Cardiac septum (tissue), 1 donor: ENCODE results near the gene P2RY11. TPM values are rescaled to one million over a fixed set of nuclear protein-coding genes. Genes with fewer than 3 reads are reported as not detected.

Experiments used
- DNase-seq: peaks from one replicate; pipeline ENCODE4 v3.0.0-alpha.2; 2020; ENCODE audit warnings: low spot score
- intact Hi-C: fragments of 100-400 bp; cut with DNase I; formaldehyde crosslinking; loops from one replicate; pipeline ENCODE4 v1.14.0; 2022
- total RNA-seq: library from RNA; stranded (reverse); fragmentation: NEBNext Ultra II Directional; extraction: Animal tissue kit (Norgen Biotek cat#: 25700); gene quantifications from one replicate; pipeline ENCODE4 v1.2.1, GENCODE V29; 2021
- donor health status: DM: no; HTN: no; CAD: no.

The P2RY11 gene
- total RNA-seq, 1 donor from 2014 or later = 10.0 TPM

DNA sequence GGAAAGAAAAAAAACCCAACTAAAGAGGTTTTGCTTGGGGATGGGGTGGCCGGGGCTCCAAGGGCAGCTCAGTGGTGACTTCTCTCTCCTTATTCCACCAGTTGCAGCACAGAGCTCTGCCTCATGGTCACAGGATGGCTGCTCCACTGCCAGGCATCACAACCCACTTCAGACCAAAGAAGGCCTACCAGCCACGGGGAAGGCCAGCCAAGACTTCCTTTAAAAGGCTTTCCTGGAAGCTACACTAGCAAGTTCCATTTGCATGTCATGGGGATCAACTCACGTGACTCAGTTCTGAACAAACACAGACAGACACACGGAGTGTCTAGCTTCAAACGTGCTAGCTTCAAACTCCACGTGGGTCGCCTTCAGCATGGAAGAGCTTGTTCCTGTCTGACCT lies 21.4 kb downstream of the P2RY11 start:
- no peak for DNase-seq
- intact Hi-C loops = no loop called here

DNA sequence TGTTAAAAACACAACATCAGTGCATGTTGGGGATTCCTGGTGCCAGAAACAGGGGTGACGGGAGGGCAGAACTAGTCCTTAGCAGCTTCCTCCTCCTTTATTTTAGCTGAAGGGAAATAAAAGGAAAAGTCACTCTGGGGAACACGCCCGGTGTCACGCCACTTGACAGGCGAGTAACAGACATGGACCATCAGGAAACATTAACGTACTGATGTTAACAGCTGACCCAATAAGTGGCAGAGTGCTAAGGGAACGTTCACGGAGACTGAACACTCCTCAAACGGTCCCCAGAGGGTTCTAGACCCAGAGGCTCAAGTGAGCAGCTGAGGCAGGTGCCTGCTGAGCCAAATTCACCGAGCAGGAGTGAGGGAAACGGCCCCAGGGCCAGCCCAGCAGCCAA lies 22.1 kb downstream of the P2RY11 start:
- DNase-seq = no peak
- intact Hi-C loops = no loop called here

DNA sequence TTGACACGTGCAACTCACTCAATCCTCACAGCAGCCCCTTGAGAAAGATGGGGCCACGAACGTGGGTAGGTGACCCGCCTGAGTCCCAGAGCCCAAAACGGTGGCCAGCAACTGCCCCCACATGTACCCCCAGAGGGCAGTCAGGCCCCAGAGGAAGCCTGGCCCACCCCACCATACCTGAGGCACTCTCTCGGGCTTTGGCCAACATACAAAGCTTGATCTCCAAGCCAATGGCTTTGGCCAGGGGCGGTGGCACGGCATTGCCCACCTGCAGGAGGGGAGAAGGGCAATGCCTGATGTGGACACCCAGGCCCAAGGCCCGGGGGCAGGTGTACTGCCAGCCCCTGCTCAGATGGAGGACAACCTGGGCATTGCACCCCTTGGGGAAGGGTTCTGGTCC lies 22.5 kb downstream of the P2RY11 start:
- intact Hi-C loops = no loop called here
- DNase-seq = no peak

DNA sequence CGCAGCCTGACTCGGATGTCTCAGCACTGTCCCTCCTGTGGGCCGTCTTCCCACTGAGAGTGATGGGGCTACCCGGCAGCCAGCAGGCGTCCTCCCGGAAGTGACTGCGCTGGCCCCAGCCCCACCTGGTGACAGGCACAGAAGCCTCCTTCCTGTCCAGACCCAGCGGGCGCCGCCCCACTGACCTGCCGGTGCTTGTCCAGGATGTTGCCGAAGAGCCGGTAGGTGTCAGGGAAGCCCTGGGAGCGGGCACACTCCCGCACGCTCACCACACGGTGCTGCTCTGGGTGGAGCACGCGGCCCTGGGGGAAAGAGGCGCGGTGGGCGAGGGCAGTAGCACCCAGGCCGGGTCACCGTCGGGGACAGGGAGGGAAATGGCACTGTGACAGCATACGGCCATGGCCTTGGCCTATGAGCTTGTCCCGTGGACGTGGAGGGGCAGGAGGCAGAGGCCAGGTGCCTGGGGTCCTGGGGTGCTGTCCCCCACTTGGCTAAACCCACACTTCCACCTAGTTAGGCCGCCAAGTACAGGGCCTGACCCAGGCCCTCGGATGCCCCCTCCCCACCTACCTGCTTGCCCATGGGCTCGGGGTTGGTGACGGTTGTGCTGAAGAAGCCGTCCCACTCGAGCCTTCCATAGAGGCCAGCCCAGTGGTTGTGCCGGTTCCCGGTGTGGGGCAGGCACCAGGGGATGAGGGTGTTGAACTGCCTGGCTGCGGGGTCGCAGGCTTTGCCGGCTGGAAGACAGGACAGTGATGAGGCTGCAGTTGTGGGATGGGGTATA lies 24.2 kb downstream of the P2RY11 start:
- no peak for DNase-seq
- intact Hi-C loops = no loop called here

DNA sequence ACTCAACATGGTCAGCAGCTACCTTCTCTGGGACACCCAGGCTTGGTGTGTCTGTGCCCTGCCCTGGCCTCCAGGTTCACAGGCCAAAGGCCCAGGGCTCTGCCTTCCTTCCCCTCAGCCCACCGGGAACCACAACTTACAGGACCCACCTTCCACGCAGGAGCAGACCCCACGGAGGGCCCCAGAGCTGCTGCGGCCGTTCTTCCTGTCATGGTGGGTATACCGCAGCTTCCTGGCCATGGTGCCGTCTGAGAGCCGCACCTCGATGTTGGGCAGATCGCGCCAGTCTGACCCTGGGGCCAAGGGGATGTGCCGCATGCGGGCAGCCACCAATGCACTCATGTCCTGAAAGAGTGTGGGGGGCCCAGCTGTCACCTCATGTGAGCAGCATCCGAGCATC lies 25.4 kb downstream of the P2RY11 start:
- no peak for DNase-seq
- intact Hi-C loops = no loop called here

DNA sequence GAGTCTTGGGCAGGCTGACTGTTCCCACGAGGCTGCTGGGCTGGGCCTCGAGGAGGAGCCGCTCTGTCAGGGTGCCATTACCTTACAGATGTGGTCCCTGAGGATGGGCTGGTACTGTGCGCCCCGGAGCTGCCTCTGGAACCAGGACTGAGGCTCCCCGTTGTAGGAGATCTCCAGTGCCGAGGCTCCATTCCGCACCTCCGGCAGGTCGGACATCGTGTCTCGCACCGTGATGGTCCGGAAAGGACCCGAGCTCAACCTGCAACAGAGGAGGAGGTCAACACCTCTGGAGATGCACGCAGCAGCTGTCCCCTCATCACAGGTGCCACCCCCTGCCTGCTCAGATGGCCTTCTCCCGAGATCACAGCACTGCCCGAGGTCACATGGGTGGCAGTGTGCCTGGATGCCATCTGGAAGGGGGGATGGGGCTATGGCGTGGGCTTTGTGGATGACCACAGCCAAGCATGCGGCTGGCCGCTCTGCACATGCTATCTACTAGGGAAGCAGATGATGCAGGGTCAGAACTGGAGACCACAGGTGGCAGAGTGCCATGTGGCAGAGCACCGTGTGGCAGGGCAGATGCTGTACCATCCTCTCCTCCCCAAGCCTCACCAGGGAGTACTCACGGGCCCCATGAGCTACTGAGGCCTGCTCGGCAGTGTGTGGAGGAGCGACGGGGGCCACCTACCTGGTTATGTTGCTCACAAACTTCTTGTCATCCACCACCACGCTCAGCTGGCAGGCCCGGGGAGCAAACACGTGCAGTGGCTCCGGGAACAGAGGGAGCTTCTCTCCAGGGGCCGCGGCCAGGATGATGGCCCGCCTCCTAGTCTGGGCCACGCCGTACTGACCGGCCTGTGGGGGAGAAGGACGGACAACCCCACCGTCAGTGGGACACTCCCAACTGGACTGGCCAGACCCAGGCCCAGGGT lies 26.5 kb downstream of the P2RY11 start:
- DNase-seq = no peak
- intact Hi-C loops = no loop called here

DNA sequence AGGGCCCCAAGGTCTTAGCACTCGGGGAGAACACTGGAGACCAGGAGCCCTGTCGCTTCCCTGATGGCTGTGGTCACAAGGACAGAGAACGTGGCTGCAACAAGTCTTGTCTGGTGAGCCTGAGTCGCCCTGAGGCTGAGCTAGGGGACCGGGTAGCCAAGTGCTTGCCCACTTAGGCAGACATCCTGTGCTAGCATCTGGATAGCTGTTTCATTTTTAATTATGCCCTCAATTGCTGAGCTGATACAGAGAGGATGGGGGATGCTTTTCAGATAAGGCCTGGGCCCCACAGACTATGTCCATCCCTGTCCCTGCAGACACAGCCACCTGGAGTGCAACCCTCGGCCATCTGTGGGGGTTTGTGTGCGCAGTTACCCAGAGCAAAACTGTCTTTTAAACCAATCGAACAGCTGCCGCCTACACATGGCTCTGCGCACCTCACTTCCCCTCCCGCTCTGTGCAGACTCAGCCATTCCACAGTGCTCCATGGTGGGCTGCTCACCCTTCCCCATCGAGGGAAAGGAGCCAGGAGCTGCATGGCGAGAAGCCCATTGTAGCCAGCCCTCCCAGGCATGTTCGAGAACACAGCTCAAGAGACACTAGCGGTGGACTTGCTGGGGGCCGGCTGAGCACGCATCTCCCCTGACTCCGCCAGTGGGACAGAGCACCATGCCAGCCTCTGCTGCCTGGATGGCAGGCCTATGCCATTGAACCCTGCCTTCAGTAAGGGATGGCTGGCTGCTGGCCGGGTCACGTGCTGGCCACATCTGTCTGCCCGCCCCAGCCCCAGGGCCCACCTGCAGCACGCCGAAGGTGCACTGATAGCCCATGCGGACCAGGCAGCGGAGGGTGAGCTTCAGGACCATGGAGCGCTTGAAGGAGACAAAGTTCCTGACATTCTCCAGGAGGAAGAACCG lies 27.6 kb downstream of the P2RY11 start:
- DNase-seq = no peak
- intact Hi-C loops = no loop called here

DNA sequence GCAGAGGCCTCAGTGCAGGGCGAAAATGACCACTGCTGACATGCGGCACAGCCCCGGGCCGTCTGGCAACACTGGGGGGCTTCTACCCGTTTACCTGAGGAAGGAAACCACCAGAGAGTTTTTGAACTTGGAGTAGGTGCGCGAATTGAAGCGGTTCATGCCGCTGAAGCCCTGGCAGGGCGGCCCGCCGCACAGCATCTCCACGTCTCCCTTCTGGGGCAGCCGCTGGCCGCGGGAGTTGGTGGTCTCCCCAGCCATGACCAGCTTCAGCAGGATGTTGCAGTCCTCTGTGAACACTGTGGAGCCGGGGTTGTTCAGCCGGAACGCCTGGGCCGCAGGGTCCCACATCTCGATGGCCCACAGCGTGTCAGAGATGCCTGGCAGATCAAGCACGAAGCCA lies 28.5 kb downstream of the P2RY11 start:
- DNase-seq = no peak
- intact Hi-C loops = no loop called here

DNA sequence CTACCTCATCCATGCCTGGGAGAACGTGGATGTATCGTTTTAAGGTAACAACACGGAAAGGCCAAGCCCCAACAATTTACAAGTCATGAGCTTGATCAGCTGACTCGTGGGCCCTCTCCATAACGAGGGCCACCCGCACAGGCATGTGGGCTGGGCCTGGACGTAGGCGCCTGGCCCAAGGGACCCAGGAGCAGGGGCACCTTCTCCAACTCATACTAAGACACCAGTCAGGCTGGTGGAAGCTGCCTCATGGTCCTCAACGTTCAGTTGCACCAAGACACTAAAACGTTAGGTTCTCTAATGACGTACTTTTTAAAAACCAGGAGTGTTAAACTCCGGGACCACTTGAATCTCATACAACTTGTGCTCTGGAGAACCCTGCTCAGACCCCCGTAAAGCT lies 30.0 kb downstream of the P2RY11 start:
- intact Hi-C loops = no loop called here

DNA sequence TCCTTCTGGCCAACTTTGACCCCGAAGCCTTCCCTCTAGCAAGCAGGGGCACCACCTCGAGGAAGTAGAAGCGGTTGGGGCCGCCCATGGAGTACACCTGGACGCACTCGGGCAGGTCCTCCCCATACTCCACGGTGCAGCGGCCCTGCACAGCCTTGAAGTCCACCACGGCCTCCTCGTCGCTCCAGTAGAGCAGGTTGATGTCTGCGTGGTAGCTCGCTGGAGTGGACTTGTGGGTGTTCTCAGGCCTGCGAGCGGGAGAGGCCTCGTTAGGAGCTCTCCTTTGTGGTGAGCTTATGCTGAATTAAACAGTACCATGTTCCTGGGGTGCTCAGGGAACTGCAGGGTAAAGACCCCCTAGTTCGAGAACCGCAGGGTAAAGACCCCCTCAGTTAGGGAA lies 30.5 kb downstream of the P2RY11 start:
- intact Hi-C loops = no loop called here
- no peak for DNase-seq

More for the DNA sequence above, 30.0 kb downstream of the P2RY11 start:
- no peak for DNase-seq

DNA sequence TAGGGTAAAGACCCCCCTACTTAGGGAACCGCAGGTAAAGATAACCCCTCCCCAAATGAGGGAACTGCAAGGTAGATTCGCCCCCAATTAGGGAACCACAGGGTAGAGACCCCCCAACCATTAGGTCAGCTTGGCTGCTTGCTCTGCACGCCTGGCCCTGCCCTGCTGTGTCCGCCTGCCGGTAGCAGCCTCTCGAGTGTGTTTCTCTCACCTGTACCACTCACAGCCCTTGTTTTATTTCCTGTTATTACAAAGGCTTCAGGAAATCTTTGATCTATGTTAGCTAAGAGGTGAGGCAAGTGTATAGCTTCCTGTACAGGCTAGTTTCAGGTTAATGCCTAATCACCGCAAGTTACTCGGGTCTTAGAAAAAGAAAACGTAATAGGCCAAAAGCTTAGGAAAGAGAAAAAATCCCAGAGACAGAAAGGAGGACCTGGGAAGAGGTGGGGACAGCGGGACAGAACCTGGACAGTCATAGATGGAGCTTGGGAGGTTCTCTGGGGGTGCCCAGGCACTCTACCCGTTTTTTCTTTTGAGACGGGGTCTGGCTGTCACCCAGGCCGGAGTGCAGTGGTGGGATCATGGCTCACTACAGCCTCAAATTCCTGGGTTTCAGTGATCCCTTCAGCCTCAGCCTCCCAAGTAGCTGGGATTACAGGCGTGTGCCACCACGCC lies 31.3 kb downstream of the P2RY11 start:
- intact Hi-C loops = no loop called here
- DNase-seq = no peak

DNA sequence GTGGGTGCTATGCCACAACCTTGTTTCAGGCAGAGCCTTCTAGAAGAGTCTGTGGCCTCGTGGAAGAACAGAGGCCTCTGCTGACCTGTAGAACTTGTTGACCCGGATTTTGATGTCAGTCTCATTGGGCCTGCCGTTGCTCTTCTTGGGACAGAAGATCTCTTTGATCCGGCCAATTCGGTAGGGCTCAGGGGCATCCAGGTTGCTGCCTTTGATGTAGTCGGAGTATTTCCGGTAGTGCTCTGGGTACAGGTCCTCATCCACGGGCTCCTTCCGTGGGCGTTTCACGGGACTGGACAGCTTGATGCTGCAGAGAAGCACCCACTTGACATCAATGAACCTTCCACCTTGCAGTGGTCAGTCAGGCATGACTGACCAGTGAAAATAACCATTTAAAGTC lies 32.2 kb downstream of the P2RY11 start:
- intact Hi-C loops = no loop called here
- no peak for DNase-seq

DNA sequence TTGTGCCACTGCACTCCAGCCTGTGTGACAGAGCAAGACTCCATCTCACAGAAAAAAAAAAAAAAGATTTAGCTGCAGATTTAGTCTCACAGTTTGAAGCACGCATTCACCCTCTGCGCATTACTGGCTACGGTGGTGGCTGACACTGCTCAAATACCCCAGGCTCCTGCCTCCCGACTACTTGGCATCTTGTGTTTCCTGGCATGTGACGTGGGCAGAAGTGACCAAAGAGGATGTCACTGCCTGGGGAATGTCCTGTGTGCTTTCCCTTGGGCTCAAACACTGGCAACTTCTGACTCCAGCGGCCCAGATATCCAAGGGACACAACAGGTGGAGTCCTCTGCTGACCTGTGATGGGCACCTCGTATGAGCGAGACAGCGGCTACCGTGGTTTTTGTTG lies 32.9 kb downstream of the P2RY11 start:
- no peak for DNase-seq
- intact Hi-C loops = no loop called here

DNA sequence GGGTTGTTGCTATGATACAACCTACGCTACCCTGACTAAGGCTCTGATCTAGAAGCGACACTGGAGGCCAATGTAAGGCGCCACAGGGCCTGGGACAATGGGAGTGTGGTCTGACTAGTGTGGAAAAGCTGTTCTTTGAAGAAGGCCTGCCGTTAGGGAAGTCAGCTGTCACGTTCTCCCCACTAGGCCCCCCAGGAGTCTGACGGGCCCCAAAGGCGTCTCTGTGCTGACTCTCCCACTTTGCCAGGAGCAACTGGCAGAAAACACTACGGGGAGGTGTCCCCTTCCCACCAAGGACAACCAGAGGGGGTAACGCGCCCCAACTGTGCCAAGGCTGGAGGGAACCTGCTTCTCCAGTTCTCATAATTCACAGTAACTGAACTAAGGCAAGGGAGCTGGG lies 33.5 kb downstream of the P2RY11 start:
- DNase-seq = no peak

DNA sequence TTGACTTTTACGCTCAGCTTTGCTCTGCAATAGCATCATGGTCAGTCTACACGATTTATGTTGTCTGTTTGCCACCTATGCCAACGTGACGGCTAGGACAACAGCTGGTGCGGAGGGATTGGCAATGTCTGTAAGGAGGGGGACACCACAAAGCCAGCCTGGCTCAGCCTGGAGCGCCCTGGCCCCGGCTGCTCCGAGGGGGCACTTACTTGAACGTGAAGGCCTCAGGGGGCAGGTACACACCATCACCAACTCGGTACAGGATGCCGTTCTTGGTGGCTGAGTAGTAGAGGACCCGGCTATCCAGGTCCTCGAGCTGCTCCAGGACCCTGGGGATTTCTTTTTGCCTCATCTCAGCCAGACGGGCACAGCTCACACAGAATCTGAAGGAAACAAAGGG lies 34.6 kb downstream of the P2RY11 start:
- intact Hi-C loops = no loop called here
- DNase-seq = no peak

More for the DNA sequence above, 33.5 kb downstream of the P2RY11 start:
- intact Hi-C loops = no loop called here

DNA sequence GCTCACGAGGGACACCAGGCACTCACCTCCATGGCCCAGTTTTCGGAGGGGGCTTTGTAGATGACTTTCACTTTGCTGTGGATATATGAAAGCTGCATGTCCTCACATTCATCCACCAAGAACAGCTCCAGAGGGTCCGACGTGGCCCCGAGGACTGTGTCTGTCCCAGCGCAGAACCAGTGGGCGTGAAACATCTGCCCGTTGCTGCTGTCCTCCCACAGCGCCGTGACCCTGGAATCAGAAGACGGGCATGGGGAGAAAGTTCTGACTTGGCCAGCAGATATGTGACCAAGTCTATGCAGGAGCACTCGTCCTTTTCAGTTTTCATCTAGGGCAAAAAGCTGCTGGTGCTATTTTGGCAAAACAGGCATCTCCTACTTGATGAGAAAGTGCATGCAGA lies 37.9 kb downstream of the P2RY11 start:
- DNase-seq = no peak
- intact Hi-C loops = no loop called here

DNA sequence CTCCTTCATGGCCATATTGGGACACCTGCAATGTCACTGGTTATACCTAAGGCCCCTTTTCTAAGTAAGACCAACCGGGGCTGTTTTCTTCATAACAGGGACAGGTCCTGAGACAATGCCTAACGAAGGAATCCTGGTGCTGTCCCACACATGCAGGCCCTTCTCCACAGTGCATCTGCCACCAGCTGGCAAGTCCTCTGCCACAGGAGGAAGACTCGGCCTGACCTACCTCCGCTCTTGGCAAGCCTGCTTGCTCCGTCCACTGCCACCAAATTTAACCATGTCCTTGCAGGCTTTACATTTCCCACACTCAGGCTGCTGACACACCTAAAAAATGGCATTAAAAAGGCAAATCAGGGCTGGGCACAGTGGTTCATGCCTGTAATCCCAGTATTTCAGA lies 40.0 kb downstream of the P2RY11 start:
- intact Hi-C loops = no loop called here
- no peak for DNase-seq

DNA sequence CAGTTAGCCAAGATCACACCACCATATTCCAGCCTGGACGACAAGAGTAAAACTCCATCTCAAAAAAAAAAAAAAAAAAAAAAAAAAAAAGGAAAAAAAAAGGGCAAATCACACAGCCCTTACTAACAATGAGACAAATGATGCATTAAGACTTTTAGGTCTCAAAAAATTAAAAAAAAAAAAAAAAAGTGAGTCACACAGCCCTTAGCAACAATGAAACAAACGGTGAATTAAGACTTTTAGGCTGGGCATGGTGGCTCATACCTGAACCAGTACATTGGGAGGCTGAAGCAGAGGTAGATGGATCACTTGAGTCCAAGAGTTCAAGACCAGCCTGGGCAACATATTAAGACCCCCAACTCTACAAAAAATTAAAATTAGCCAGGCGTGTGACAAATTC lies 40.6 kb downstream of the P2RY11 start:
- DNase-seq = no peak
- intact Hi-C loops = no loop called here

DNA sequence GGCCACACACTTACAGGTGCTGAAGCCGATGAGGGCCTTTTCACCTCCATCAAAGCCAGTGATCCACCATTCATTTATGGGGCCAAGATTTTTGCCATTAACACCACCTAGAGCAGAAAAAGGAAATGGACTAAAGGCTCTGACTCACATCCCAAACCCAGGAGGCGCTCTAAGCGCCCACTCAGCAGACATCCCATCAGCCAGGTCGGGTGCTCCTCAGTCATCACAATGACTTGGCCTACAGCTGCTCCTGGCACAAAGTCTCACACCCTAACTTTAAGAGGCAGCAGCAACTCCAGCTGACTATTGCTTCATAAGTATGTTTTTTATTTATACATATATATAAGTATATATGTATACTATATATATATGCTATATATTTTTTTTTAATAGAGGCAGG lies 44.3 kb downstream of the P2RY11 start:
- intact Hi-C loops = no loop called here

More for the DNA sequence above, 44.3 kb downstream of the P2RY11 start:
- DNase-seq = no peak
